RWPE2 (cell line): ENCODE results near the gene ODC1.
A peak's percentile ranks its signal among the peaks of the same experiment; 100 is the strongest.
"Not testable (repeated sequence)": the region's sequence is repeated elsewhere in the genome, so short reads cannot be mapped to it uniquely, and the experiment has no call there.

Experiments
- ATAC-seq: fragments of 200-7000 bp; cut with Tn5 transposase; 3 replicates; pipeline ENCODE4 v1.9.1; 2021; ENCODE audit warnings: low read depth
- DNase-seq: peaks from one replicate; pipeline ENCODE4 v3.0.0-alpha.2; 2020; ENCODE audit warnings: low spot score
- H3K27ac ChIP-seq: fragments of 450-650 bp; 2 replicates; pipeline ENCODE4 v1.5.1; 2017; ENCODE audit warnings: mild to moderate bottlenecking; ENCODE audit not compliant: poor library complexity, severe bottlenecking
- H3K27me3 ChIP-seq: fragments of 250-450 bp; sonication (Bioruptor Pico); 2 replicates; pipeline ENCODE4 v1.5.1; 2021; ENCODE audit warnings: mild to moderate bottlenecking, moderate library complexity; ENCODE audit not compliant: insufficient read depth, poor library complexity, severe bottlenecking
- H3K36me3 ChIP-seq: fragments of 250-450 bp; sonication (Bioruptor Pico); 2 replicates; pipeline ENCODE4 v1.5.1; 2020; ENCODE audit warnings: low read depth, mild to moderate bottlenecking, moderate library complexity
- H3K4me1 ChIP-seq: fragments of 250-450 bp; sonication (Bioruptor Pico); 2 replicates; pipeline ENCODE4 v1.5.1; 2021; ENCODE audit warnings: mild to moderate bottlenecking, moderate library complexity; ENCODE audit not compliant: insufficient read depth, poor library complexity, severe bottlenecking
- H3K4me3 ChIP-seq: fragments of 250-450 bp; sonication (Bioruptor Pico); 2 replicates; pipeline ENCODE4 v1.5.1; 2021; ENCODE audit warnings: mild to moderate bottlenecking, moderate library complexity; ENCODE audit not compliant: severe bottlenecking
- H3K9me3 ChIP-seq: fragments of 250-450 bp; sonication (Bioruptor Pico); 2 replicates; pipeline ENCODE4 v1.5.1; 2021; ENCODE audit warnings: mild to moderate bottlenecking, moderate library complexity; ENCODE audit not compliant: severe bottlenecking
- CTCF ChIP-seq: fragments of 450-650 bp; IDR thresholded peaks from one replicate; pipeline ENCODE4 v1.5.1; 2017; ENCODE audit warnings: mild to moderate bottlenecking, moderate library complexity; ENCODE audit not compliant: poor library complexity, severe bottlenecking

ODC1 gene

GRCh38 chr2:10489842-10490555, 41.9 kb upstream of the ODC1 start:
- no peak overlapping the region for H3K4me3 ChIP-seq
- no peak for DNase-seq
- no peaks in the 10 kb centered on the region for H3K27me3 ChIP-seq
- no peak for TF ChIP-seq CTCF
- peaks cover 11% of the 10 kb centered on the region for H3K4me1 ChIP-seq
- no peaks in the 10 kb centered on the region for H3K36me3 ChIP-seq
- H3K27ac ChIP-seq, result no peak overlapping the region
- H3K9me3 ChIP-seq, result no peaks in the 10 kb centered on the region
- no peak for ATAC-seq

- ATAC-seq, H3K4me3 ChIP-seq, DNase-seq, H3K4me1 ChIP-seq, H3K36me3 ChIP-seq, H3K27me3 ChIP-seq, H3K9me3 ChIP-seq, H3K27ac ChIP-seq: not testable (repeated sequence)
Observed at GRCh38 chr2:10488142-10488541, 40.0 kb upstream of the ODC1 start.

GRCh38 chr2:10487741-10488104, 39.6 kb upstream of the ODC1 start:
- not testable (repeated sequence) for H3K4me1 ChIP-seq, DNase-seq, H3K36me3 ChIP-seq, H3K27me3 ChIP-seq, H3K27ac ChIP-seq, H3K4me3 ChIP-seq, H3K9me3 ChIP-seq, ATAC-seq

GRCh38 chr2:10487081-10487740, 39.1 kb upstream of the ODC1 start:
- no peak overlapping the region for H3K4me3 ChIP-seq
- DNase-seq, result no peak
- no peaks in the 10 kb centered on the region for H3K9me3 ChIP-seq
- ATAC-seq, result peak; percentile 96
- H3K36me3 ChIP-seq, result no peaks in the 10 kb centered on the region
- no peaks in the 10 kb centered on the region for H3K4me1 ChIP-seq
- TF ChIP-seq CTCF, result no peak
- H3K27ac ChIP-seq, result no peak overlapping the region
- no peaks in the 10 kb centered on the region for H3K27me3 ChIP-seq

DNA sequence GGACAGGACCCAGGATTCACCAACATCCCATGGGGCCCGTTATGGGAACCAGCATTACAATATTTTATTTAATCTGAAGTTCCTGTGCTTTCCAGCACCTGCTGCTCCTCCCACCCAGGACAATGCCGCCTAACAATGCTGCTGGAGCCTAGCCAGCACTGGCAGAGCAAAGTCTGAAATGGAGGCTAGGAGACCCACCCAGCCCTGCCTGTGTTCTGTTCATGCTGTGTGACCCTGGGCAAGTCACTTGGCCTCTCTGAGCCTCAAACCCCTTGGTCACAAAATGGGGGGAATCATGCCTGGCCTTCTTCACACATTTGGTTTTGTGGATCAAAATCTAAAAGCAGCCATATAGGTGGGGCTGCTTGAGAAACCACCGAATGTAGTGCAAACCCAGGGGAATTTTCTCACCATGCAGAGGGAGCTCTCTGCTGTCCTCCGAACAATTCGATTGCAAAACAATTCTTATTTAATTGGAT, 38.5 kb upstream of the ODC1 start:
- no peak overlapping the region for H3K27ac ChIP-seq
- TF ChIP-seq CTCF, result no peak
- ATAC-seq (no peak), DNase-seq (no peak)
- no peaks in the 10 kb centered on the region for H3K9me3 ChIP-seq
- no peaks in the 10 kb centered on the region for H3K27me3 ChIP-seq
- no peaks in the 10 kb centered on the region for H3K36me3 ChIP-seq
- no peaks in the 10 kb centered on the region for H3K4me1 ChIP-seq
- H3K4me3 ChIP-seq, result no peak overlapping the region

DNA sequence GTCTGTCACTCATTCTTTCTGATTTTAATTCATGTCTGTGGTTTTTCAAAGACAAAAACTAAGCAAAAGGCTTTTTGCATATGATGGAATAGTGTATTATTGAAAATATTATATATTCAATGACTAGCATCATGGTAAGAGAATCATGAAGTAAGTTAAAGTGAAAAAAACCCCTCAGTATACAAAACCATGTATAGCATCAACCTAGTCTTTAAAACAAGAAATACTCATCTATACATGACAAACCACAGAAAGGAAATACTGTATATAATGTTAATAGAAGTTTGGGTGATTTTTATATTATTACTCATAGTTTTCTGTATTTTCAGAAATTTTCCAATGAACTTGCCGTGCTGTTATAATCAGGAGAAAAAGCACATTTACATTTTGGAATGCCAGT, 38.0 kb upstream of the ODC1 start:
- DNase-seq (no peak), ATAC-seq (no peak)
- H3K4me3 ChIP-seq, result no peak overlapping the region
- H3K9me3 ChIP-seq, result no peaks in the 10 kb centered on the region
- H3K27ac ChIP-seq, result no peak overlapping the region
- no peaks in the 10 kb centered on the region for H3K27me3 ChIP-seq
- no peaks in the 10 kb centered on the region for H3K4me1 ChIP-seq
- TF ChIP-seq CTCF, result no peak
- no peaks in the 10 kb centered on the region for H3K36me3 ChIP-seq
